LNCAP (cell line): ENCODE results near the gene B4GALT6.

ENCODE experiments used
- TF ChIP-seq, protein P1 (sequence below): fragments of 450-650 bp; IDR thresholded peaks from 2 replicates; pipeline ENCODE4 v1.5.1; 2017; ENCODE audit warnings: mild to moderate bottlenecking

B4GALT6 gene

GRCh38 chr18:31585991-31586390 is 98.4 kb downstream of the B4GALT6 start:
- TF ChIP-seq, protein P1, sequence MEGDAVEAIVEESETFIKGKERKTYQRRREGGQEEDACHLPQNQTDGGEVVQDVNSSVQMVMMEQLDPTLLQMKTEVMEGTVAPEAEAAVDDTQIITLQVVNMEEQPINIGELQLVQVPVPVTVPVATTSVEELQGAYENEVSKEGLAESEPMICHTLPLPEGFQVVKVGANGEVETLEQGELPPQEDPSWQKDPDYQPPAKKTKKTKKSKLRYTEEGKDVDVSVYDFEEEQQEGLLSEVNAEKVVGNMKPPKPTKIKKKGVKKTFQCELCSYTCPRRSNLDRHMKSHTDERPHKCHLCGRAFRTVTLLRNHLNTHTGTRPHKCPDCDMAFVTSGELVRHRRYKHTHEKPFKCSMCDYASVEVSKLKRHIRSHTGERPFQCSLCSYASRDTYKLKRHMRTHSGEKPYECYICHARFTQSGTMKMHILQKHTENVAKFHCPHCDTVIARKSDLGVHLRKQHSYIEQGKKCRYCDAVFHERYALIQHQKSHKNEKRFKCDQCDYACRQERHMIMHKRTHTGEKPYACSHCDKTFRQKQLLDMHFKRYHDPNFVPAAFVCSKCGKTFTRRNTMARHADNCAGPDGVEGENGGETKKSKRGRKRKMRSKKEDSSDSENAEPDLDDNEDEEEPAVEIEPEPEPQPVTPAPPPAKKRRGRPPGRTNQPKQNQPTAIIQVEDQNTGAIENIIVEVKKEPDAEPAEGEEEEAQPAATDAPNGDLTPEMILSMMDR = no peak

DNA sequence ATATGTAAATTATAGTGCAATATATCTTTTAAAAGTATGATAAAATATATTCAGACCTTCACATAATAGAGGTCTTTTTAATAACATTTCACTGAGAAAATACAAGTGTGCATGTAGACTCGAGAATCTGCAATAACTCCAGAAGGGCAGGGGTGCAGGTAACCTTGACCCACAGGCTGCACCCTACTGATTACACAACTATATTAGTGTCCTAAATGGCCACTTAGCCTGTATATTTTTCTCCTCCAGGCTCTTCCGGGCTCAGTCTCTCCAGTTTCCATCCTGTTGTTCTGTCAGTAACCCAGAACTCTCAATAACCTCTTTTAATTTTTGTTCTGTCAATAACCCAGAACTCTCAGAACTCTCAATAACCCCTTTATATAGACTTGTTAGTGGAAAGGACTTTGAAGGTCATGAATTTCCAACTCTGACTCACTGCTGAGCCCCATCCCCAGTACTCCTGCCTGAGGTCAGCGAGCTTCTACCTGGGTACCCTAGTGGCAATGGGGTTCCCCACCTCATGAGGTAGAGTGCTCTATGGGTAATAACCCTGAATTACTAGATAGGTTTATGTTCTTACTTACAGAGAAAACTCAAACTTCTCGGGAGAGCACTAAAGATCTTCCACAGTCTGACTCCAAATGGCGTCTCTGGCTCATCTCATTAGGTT is 101.1 kb downstream of the B4GALT6 start:
- TF ChIP-seq, protein P1 = no peak

DNA sequence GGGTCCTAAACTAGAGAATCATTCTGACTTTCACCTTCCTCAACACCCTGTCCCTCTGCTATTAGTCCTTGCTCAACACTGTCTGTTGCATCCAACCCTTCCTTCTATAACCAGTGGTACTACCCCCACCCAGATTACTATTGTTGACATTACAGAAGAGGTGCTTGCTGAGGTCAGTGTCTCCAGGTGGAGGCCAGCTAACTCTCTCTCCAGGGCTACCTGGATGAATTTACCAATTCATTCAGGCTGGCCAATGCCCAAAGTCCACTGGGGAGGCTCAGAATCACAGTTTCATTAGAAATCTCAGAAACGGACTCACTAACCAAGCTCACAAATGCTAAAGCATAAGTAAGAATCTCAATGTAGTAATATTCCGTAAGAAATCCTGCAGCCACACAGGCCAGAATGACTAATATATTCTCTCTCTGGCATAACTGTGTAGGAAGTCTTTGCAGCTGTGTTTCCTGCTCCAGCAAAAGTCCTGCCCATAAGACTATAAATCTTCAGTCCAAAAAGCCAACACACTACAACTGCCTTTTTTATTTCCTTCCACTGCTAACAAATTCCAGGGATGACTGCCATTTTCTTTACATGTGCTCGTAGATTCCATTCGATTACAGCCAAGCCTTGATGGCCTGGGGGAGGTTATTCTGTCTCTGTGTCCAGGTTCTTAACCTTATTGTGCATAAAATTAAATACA is 102.7 kb downstream of the B4GALT6 start:
- TF ChIP-seq, protein P1 = no peak

DNA sequence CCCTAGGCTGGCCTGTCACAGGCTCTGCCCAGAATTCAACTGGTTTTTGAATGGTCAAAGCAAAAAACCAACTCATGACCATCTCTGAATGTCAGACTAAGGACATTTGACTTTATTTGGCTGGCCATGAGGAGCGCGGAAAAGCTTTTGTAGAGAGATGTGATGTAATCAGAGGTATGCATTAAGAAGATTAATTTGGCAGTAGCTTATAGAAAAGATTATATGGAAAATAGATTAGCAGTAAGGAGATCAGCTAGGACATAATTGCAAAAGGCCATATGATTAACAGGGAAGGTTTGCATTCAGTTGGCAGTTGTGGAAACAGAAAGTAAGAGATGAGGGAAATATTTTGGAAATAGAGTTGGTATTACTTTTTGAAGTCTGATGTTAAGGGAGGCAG is 105.0 kb downstream of the B4GALT6 start:
- TF ChIP-seq, protein P1 = no peak

DNA sequence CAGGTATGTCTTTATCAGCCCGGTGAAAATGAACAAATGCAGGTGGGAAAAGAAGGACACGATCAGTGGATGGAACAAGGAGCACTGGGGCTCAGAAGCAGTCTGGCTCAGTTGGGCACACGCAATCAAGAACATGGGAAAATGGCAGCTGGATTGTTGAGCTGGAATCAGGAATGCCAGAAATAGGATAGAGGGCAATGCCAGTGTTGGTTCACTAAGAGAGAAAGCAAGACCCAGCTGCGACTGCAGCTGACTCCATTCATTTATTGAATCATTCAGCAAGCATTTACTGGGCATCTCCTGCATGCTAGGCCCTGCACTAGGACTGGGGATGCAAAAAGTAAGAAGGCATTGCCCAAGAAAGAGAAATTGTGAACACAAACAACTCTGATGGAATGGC is 106.3 kb downstream of the B4GALT6 start:
- TF ChIP-seq, protein P1 = no peak

DNA sequence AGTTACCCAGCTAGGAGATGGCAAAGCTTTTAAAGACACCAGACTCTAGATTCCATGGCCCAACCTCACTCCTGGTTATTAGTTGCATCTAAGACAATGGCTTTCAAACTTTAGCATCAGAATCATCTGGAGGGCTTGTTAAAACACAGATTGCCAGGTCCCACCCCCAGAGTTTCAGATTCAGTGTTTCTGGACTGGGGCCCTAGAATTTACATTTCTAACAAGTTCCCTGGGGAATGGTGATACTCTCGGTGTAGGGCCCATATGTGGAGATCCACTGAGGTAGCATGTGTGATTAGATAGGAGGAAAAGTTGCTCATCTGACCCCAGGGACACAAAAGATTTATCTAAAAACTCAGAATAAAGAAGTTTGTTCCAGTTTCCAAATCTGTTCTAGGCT is 107.2 kb downstream of the B4GALT6 start:
- TF ChIP-seq, protein P1 = no peak

DNA sequence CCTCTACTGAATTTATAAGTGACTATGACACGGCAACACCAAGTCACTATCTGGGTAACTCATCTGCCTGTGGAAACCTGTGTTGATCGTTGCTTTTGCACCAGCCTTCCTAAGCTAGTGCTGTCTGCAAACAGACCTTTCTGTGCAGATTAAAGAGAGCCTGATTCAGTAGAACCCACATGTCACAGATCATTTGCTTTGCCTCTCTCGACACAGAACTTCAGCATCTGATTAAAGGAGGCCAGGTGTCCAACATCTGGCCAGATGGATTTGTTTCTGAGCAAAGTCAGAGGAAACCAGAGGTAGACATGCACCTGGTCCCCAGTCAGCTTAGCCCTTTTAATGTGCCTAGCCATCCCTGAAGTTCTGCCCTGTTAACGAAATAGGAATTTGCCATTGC is 107.7 kb downstream of the B4GALT6 start:
- TF ChIP-seq, protein P1 = no peak
